Activated CD8-positive, alpha-beta memory T cell treated with anti-CD3 and anti-CD28 coated beads, Interleukin-2, amount 50 U/mL, for 1 hour (primary cell): ENCODE results near the gene ITIH4.
"Not testable (repeated sequence)": the region's sequence is repeated elsewhere in the genome, so short reads cannot be mapped to it uniquely, and the experiment has no call there.

Source experiments
- DNase-seq: peaks from one replicate; pipeline ENCODE4 v3.0.0-alpha.2; 2020; ENCODE audit errors: extremely low read depth

The ITIH4 gene

GRCh38 chr3:52783211-52783555 lies 47.3 kb downstream of the ITIH4 start:
- no peak for DNase-seq

- DNase-seq = no peak
These were observed 47.9 kb downstream of the ITIH4 start for GRCh38 chr3:52782412-52783210.

DNA sequence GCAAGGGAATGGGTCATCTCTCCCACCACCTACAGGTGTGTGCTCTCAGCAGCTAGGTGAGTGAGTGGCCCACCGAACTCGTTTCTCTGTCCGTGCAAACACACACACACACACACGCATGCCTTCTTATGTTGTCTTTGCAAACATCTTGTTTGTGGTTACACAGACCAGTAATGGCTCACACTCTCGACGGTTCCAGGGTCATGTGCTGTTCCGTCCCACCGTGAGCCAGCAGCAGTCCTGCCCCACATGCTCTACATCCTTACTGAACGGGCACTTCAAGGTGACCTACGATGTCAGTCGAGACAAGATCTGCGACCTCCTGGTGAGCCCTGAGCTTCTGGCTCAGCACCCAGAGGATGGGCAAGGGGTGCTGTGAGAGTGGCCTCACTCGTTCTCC lies 48.7 kb downstream of the ITIH4 start:
- DNase-seq = no peak

DNA sequence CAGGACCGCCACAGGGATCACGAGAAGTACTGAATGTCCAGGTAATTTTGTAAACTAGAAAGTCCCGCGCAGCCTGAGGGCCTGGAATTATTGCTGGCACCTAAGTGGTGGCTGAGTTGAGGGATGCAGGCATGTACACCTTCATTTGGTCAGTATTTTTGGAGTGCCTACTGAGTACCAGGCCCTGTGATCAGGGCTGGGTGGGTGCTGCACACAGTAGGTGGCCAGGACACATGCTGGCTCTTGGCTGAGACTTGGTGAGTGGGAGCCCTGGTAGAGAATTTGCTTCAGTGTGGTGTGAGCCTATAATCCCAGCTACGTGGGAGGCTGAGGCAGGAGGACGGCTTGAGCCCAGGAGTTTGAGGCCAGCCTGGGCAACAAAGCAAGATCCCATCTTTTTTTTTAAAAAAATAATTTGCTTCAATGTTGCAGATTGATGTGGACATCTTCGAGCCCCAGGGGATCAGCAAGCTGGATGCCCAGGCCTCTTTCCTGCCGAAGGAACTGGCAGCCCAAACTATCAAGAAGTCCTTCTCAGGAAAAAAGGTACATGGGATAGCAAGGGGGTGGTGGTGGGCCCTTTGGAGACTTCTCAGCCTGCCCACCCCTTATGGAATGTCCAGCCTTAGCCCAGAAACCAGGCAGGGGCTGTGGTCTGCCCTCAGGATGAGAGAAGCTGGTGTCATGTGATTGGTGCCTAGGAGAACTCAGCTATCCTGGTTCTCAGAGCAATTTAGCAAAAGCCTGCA lies 50.5 kb downstream of the ITIH4 start:
- DNase-seq = no peak

GRCh38 chr3:52779011-52779836 lies 51.2 kb downstream of the ITIH4 start:
- no peak for DNase-seq

DNA sequence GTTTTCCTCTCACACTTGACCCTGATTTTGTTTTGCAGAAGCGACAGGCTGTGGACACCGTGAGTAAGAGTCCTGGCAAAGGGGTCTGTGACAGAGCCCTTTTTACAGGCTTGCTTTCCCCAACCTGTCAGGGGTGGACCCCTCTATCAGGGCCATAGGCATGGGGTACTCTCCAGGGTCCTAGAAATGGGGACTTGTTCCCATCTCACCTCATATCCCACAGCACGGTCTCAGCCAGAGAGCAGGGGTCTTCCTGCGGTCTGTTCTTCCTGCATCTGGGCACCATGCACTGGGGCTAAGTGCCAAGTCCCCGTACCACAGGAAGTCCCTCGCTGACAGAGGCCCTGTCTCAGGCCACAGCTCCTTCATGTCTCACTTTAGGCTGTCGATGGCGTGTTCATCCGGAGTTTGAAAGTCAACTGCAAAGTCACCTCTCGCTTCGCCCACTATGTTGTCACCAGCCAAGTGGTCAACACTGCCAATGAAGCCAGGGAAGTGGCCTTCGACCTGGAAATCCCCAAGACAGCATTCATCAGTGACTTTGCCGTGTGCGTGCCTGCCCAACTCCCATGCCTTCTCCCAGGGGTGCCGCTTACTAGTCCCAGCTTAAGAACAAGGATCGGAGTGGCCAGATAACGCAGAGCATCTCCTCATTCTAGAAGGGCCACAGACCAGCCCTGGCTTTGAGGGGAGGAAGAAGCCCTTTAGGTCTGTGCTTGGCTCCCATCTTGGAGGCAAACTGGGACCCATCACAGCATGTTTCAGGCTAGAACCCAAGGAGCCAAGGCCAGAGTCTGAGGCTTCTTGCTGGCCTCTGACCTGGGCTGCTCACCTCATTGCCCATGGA lies 52.3 kb downstream of the ITIH4 start:
- no peak for DNase-seq

DNA sequence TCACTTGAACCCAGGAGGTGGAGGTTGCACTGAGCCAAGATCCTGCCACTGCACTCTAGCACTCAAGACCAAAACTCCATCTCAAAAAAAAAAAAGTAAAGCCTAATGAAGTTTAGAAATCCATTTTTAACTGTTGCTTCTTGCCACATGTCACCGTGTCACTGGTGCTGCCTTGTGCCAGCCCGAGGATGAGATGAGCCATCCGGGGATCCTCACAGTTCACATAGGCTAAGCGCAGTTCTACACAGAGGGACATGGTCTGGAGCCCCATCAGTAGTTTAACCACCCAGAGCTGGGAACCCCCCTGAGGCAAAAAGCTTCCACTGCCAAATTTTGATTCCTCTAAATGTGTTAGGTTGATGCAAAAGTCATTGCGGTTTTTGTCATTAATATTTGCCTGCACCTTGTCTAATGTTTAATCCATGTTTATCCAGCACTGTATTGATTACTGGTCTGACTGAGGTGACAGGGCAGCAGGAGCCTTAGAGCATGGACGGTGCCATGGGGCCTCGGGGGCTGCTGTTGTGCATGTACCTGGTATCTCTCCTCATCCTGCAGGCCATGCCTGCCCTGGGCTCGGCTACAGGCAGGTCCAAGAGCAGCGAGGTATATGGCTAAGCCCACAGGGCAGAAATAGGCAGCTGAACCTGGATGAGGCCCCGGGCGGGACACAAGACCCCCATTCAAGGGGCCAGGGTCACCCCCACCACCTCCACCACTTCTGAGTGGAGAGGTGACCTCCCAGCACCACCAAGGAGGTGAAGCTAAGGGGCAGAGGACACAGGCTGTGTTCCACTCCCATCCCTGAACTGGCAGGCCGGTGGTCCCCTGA lies 53.1 kb downstream of the ITIH4 start, which contains the start of gene ITIH1:
TSS of gene ITIH1 (plus strand) at position 473 of the 832 bp plus-strand sequence. CDS start at position 490, 17 bp downstream.
- no peak for DNase-seq

- not testable (repeated sequence) for DNase-seq
These were observed 54.0 kb downstream of the ITIH4 start for GRCh38 chr3:52776486-52776885.

DNA sequence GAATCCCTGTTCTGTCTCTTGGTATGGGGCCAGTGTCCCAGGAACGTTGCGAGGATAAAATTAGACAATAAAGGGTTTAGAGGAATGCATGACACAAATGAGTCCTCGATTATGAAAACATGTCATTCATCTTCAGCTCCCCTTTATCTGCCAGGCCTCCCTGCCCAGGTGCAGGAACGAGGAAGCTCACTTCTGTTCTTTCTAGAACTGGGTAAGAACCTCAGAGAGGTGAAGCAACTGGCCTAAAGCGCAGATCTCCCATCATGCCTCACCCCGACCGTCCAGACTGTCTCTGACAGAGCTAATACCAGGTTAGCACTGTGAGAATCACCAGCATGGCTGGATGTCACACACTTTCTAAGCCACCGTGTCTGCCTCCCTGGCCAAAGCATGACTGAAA lies 54.6 kb downstream of the ITIH4 start:
- DNase-seq = no peak

- no peak for DNase-seq
These were observed 55.3 kb downstream of the ITIH4 start for GRCh38 chr3:52774901-52775864.

DNA sequence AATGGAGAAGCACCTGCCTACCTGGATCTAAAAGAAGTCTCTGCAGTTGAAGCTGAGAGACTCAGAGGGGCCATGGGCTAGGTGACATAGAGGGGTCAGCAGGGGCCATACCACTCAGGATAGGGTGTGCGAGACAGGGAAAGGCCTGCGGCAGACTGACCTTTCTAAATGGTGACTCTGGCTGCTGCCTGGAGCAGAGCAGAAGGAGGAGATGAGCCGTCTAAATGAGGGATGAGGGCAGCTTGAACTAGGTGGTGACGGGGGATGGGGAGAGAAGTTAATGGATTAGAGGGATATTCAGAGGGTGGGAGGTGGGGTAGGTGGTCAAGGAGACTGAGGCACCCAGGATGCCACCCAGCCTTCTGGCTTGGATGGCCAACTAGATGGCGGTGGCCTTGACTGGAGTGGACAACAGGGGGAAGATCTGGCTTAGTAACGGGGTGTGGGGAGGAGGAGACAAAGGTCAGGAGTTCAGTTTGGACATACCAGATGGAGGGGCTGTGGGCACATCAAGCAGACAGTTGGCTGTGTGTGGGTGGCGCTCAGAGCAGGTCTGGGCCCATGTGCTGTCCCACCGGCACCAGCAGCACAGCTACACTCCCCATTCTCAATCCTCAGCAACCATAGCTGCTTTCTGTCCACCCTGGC lies 56.3 kb downstream of the ITIH4 start:
- DNase-seq = no peak

- no peak for DNase-seq
These were observed 57.0 kb downstream of the ITIH4 start for GRCh38 chr3:52773361-52774065.

DNA sequence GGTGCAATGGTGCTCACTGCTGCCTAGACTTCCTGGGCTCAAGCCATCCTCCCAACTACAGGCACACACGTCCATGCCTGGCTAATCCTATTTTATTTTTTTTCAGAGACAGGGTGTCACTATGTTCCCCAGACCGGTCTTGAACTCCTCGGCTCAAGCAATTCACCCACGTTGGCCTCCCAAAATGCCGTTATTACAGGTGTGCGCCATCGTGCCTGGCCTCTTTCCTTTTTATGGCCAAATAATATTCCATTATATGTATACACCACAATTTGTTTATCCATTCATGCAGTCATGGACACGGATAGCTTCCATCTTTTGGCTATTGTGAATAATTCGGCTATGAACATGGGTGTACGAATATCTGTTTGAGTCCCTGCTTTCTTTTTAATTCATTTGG lies 58.8 kb downstream of the ITIH4 start:
- DNase-seq = no peak

DNA sequence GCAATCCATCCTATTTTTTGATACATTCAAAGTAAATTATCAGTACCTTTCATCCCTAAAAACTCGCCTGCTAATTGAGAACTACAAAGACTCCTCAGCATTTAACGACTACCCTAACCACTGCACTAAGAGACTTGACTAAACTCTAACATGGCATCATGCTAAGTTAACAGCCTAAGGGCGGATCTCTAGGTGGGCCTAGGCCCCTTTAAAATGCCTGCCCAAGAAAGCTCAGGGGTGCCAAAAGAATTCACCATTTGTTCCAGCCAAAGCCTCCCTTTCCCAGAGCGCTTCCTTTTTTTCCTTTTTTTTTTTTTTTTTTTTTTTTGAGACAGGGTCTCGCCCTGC lies 59.2 kb downstream of the ITIH4 start:
- DNase-seq = no peak

DNA sequence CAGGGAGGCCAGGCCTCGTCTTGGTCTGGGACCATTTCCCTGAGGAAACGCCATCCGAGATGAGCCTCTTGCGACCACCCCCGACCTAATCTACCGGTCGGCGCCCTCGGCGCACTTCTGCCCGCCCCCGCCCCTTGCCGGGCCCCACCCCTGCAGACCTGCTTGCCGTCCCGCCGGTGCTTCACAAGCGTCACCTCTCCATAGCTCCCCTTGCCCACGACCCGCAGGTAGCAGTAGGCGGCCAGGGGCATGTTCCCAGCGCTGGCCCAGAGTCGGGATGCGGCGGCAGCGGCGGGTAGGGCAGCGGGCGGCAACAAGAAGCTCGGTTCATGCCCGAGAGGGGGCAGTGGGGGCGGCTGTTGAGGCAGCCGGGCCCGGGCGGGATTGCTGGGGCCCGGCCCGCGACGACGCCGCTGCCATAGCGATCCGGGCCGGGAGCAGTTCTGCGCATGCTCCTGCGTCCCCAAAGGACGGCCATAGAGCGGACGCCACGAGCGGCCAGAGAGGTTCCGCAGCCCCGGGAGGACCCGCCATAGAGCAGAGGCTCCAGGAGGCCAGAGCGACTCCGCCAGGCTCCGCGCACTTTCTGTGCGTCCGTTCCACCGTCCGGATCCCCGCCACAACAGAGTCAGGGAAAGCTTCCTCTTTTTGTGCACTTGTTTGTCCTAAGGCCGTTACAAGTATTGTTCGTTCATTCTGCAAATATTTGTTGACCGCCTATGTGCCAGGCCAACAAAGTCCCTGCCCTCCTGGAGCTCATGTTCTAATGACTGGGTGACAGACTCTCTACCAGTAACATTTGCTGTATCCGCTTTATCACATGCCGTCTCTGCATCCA lies 59.8 kb downstream of the ITIH4 start, which contains the start of gene NEK4:
TSS of gene NEK4 (minus strand) at position 445 of the 838 bp plus-strand sequence. CDS start at position 251, 194 bp downstream.
- peak; percentile 61 for DNase-seq

DNA sequence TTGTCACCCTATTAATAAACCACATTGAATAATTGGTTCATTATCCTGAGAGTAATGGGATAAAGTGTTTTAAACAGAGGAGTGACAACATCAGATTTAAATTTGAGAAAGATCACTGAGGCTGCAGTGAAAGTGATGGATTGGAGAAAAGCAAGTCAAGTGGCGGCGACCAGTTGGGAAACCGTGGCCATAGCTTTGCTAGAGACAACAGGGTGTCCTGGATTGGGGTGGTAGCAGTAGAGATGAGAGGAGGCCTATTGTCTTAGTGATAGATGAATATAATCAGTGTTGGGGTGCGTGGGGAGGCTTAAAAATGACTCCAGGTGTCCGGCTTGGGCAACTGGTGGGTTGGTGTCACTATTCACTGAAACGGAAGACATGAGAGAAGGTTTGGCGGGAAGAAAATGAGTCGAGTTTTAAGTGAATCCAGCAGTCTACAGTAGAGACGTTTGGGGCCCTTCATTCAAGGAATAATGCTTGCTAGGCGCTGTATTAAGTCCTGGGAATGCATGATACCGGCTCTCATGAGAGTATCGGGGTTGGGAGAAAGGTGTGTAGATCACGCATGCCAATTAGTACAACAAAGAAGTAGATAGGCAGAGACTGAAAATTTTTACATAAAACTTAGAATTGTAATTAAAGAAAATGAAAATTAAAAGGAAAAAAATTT lies 60.6 kb downstream of the ITIH4 start:
- no peak for DNase-seq

DNA sequence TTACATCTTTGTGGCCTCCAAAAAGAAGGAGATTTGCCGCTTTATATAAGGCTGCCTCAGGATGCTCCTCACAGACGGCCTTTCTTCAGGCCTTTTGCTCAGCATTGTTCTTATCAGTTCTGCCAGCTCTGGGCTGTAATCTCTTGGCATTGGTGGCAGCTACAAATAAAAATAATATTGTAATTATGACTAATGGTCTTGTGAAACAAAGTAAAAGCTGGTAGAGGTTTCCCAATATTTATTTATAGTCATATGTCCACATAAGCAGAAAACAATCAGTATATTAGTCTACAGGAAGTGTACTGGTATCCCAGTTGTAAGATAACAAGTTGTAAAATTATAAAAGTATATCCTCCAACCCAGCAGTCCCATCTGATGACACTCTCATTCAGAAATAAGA lies 67.0 kb downstream of the ITIH4 start:
- no peak for DNase-seq
